GM06990 (cell line): Measurements from ENCODE around the gene COPS3.
"Not testable (repeated sequence)": the region's sequence is repeated elsewhere in the genome, so short reads cannot be mapped to it uniquely, and the experiment has no call there.

ENCODE experiments used
- DNase-seq: peaks from one replicate; pipeline ENCODE4 v3.0.0-alpha.2; 2011; ENCODE audit not compliant: insufficient read length; ENCODE audit errors: extremely low read depth
- H3K27me3 ChIP-seq: replicated peaks from 2 replicates; pipeline ENCODE4 v1.6.0; 2011; ENCODE audit warnings: low read length; ENCODE audit not compliant: control insufficient read depth, insufficient read depth
- H3K36me3 ChIP-seq: 2 replicates; pipeline ENCODE4 v1.5.1; 2011; ENCODE audit warnings: low read length; ENCODE audit not compliant: control insufficient read depth, insufficient read depth
- H3K4me3 ChIP-seq: replicated peaks from 2 replicates; pipeline ENCODE4 v1.5.1; 2011; ENCODE audit warnings: low read depth, mild to moderate bottlenecking, control low read depth, low read length
- CTCF ChIP-seq: IDR thresholded peaks from 2 replicates; pipeline ENCODE4 v1.5.1; 2011; ENCODE audit warnings: low read length, control low read depth, mild to moderate bottlenecking, inconsistent platforms; ENCODE audit not compliant: insufficient read depth, poor library complexity, severe bottlenecking

Gene COPS3

GRCh38 chr17:17258011-17258410 lies 23.0 kb downstream of the COPS3 start:
- Histone ChIP-seq H3K36me3 (peaks cover 21% of the 10 kb centered on the region), H3K27me3 (no peaks in the 10 kb centered on the region), H3K4me3 (no peak overlapping the region)
- no peak for DNase-seq
- no peak for TF ChIP-seq CTCF

DNA sequence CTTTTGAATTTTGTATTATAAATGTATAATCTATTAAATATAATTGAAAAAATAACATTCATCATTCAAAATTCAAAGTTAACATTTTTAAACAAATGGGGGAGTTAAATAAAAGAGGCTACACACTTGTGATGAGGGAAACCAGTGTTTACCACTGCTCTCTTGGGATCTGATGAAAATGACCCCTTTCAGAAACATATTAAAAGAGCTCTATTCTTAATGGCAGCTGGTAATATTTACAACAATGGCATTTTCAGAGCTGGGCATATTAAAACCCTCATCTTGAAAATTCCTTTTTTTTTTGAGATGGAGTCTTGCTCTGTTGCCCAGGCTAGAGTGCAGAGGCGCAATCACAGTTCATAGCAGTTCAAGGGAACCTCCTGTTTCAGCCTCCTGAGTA lies 24.7 kb downstream of the COPS3 start:
- H3K36me3 ChIP-seq, result peaks cover 26% of the 10 kb centered on the region

GRCh38 chr17:17255689-17256088 lies 25.4 kb downstream of the COPS3 start:
- not testable (repeated sequence) for DNase-seq, H3K27me3 ChIP-seq, H3K4me3 ChIP-seq
- H3K36me3 ChIP-seq, result peaks cover 26% of the 10 kb centered on the region

More for the DNA sequence above, 24.7 kb downstream of the COPS3 start:
- no peak for TF ChIP-seq CTCF
- H3K27me3 ChIP-seq, result no peaks in the 10 kb centered on the region
- no peak for DNase-seq
- H3K4me3 ChIP-seq, result no peak overlapping the region

GRCh38 chr17:17254036-17254435 lies 27.0 kb downstream of the COPS3 start:
- no peaks in the 10 kb centered on the region for H3K27me3 ChIP-seq
- no peak for TF ChIP-seq CTCF
- DNase-seq, result no peak
- no peak overlapping the region for H3K4me3 ChIP-seq
- H3K36me3 ChIP-seq, result peaks cover 18% of the 10 kb centered on the region

DNA sequence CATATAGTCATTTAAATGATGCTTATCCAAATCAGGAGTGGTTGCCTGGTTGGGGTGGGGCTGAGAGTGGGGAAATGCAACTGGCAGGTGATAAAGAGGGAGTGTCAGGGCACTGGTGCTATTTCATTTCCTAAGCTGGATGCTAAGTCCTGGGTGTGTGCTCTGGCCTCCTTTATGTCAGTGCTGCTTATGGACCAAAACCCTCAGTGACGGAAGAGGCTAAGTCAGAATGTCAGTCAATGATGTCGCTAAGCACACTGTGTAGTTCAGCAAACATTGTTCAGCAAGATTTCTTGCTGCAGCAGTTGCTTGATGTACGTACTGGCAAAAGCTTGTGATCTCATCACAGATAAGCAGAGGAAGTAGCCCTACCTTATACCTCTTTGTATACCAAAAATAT lies 27.6 kb downstream of the COPS3 start:
- TF ChIP-seq CTCF, result no peak
- Histone ChIP-seq H3K36me3 (peaks cover 17% of the 10 kb centered on the region), H3K27me3 (no peaks in the 10 kb centered on the region), H3K4me3 (no peak overlapping the region)
- DNase-seq, result no peak

DNA sequence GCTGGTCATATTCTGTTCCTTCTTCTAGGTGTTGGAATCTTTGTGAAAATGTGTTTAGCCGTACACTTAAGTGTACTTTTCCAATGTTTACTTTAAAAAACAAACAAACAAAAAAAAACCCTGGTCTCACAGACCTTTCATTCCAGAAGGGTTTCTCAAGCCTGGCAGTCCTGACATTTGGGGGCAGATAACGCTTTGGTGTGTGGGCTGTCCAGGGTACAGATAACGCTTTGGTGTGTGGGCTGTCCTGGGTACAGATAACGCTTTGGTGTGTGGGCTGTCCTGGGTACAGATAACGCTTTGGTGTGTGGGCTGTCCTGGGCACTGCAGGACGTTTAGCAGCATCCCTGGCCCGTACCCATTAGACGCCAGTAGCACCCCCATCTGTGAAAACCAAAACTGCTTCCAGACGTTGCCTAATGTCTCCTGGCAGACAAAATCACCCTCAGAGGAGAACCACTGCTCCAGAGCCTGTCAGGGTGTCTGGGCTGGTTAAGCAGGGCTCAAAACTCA lies 28.8 kb downstream of the COPS3 start:
- DNase-seq, result no peak
- peaks cover 19% of the 10 kb centered on the region for H3K36me3 ChIP-seq
- TF ChIP-seq CTCF, result no peak
- no peaks in the 10 kb centered on the region for H3K27me3 ChIP-seq
- no peak overlapping the region for H3K4me3 ChIP-seq
